Dermis microvascular lymphatic vessel endothelial cell (primary cell): ENCODE data around the gene SEPTIN10. TPM values are rescaled to one million over a fixed set of nuclear protein-coding genes. Genes with fewer than 3 reads are reported as not detected.
"Not testable (repeated sequence)": the region's sequence is repeated elsewhere in the genome, so short reads cannot be mapped to it uniquely, and the experiment has no call there.

ENCODE experiments used
- DNase-seq, 2 donors: peaks; one replicate each; pipeline versions ENCODE4 v3.0.0 to v3.0.0-alpha.2; 2010; ENCODE audit warnings: low read depth in 2 of 2
- total RNA-seq: library from RNA; depleted of rRNA; stranded (reverse); fragments of >200 nt; gene quantifications from 2 replicates; pipeline ENCODE4 v1.2.1, GENCODE V29; 2014

SEPTIN10 gene
- total RNA-seq, 1 donor from 2014 or later = 86.8 TPM

DNA sequence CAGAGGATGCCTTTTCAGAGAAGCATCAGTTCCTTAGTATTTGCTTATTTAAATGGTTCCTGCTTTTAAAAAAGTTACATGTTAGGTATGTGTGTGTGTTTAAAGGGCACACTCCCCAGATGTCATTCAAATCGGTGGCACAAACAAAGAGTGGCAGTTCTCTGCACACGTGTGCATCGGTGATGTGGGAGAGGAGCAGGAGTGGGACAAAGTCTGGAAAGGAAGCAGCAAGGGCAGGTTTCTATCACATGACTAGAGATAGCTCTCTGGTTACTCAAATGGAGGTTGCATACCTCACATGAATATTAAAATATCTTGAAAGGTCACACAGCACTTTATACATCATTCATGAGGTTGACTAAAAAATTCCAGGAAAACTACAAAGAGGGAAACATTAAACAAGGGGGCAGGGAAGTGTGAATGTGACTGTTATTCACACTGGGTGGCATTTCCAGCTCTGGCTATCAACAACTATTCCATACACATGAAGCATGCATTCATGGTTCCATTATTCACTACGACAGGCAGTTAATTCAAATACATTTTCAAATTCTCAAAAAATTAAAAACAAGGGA lies 64.7 kb downstream of the SEPTIN10 start:
- no peak for DNase-seq

DNA sequence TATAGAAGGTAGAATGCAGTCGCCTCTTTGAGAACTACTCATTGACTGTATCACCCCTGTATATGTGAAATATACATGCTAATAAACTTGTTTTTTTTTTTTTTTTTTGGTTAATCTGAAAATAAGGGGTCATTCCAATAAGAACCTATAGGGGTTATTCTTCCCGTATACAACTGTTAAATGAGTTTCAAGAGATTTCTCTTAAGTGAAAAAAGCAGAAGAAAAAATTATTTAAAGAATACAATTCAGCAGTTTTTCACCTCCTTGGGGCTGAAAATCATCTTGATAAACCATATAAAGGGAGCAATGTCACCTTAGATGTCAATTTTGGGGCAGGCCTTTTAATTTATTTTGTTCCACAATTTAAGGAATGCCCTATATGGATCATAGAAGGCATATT lies 66.5 kb downstream of the SEPTIN10 start:
- no peak for DNase-seq

DNA sequence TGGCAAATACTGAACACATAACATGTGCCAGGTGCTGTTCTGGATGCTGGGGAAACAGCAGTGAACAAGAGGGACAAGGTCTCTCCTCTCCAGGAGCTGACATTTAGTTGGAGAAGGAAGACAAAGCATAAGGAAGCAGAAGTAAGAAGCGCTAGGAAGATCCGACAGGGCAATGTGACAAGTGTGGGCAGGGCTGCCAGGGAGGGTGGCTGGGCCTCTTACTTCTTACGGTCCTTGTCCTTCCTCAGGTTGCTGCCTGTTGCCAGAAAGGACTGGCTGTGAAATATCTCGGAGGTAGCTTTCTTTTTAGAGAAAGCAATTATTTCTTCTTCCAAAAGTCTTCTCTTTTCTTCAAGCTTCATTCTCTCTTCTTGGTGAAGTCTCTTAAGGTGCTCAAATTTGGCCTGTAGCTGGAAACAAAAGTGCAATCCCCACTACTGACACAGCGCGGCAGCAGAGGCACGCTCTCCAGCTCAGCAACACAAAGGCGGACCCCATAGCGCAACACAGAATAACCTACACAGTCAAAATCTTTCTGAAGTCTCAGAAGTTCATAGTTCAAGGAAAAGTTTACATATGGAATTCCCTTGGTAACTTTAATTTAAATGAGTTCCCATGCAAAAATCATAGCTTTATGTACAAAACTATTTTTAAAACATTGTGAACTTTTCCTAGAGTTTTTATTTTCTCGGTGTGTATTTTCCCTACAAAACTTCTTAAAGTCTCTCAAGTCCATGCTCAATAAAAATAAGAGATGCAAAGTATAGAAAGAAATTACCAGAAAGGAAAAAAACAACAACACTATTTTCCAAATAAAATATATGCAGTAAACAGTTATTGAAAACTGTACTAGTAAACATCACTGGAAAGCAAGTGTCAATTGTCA lies 67.7 kb downstream of the SEPTIN10 start:
- DNase-seq = peak; percentile 41 to 66

DNA sequence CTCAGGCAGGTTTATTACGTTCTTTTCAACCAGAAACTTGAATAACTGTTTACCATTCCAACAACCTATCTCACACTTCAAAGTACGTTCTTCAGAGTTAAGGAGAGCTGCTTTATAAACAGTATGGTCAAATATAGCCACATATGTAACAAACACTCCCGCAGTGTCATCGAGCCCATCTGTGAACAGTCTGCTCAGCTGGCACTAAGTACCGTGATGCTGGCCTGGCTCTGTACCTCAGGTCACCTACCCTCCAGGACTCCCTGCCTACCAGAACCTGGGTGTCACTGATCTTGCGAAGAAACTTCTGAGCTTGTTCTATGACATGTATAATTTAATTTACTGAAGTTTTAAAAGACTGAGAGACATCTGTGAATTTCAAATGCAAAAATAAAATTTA lies 71.4 kb downstream of the SEPTIN10 start:
- DNase-seq = no peak

DNA sequence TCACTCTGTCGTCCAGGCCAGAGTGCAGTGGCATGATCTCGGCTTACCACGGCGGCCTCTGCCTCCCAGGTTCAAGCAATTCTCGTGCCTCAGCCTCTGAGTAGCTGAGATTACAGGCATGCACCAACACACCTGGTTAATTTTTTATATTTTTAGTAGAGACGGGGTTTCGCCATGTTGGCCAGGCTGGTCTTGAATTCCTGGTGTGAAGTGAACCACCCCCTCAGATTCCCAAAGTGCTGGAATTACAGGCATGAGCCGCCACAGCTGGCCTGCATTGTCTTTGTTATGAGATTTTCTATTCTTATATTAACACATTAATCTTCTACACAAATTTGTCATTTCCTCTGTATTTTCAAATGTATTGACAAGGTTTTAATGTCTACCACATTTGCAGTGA lies 75.2 kb downstream of the SEPTIN10 start:
- no peak for DNase-seq

DNA sequence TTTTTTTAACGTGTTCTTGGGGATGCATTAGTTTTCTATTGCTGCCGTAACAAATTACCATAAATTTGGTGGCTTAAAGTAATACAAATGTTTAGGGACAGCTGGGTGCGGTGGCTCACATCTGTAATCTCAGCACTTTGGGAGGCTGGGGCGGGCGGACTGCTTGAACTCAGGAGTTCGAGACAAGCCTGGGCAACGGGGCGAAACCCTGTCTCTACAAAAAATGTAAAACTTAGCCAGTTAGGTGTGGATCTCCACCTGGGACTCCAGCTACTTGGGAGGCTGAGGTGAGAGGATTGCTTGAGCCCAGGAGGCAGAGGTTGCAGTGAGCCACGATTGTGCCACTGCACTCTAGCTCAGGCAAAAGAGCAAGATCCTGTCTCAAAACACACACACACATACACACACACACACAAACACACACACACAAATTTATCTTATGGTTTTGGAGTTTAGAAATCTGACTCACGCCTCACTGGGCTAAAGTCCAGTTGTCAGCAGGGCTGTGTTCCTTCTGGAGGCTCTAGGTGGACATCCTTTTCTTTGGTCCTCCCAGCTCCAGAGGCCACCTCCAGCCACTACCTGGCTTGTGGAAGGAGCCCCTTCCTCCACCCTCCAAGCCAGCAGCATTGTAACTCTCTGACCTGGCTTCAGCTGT lies 76.1 kb downstream of the SEPTIN10 start:
- DNase-seq = no peak

DNA sequence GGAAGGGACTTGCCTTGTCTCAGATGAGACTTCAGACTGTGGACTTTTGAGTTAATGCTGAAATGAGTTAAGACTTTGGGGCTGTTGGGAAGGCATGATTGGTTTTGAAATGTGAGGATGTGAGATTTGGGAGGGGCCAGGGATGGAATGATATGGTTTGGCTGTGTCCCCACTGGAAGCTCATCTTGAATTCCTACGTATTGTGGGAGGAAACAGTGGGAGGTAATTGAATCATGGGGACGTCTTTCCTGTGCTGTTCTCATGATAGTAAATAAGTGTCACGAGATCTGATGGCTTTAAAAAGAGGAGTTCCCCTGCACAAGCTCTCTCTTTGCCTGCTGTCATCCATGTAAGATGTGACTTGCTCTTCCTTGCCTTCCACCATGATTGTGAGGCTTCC lies 77.2 kb downstream of the SEPTIN10 start:
- not testable (repeated sequence) for DNase-seq

DNA sequence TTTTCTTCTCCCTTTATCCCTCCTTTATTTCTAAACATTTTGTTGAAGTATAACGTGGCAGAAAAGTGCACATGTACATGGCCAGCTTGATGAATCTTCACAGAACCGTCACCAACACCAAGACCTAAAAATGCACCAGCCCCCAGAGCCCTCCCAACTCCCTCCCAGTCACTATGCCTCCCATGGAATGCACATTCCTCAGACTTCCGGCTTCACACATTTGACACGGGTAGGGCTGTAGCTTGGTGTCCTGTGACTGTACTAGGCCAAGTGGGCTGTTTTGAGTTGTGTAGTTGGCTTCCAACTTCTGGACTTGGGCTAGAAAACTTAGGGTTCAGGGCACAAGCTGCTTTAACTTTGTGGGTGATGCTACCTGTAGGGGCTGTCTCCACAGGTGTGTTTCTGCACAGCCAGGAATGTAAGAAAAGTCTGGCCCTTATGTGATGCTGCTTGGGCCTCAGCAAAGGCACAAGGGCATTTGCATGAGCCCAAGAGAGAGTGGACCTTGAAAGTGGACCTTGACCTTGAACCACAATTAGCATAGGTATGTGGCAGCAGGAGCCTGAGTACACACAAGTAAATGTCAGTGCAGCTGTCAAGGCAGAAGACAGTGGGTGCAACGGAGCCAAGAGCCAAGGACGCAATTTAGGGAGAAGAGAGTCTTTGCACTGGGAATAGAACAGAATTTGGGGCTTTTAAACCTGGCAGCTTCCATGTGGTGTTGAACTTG lies 78.4 kb downstream of the SEPTIN10 start:
- DNase-seq = no peak

DNA sequence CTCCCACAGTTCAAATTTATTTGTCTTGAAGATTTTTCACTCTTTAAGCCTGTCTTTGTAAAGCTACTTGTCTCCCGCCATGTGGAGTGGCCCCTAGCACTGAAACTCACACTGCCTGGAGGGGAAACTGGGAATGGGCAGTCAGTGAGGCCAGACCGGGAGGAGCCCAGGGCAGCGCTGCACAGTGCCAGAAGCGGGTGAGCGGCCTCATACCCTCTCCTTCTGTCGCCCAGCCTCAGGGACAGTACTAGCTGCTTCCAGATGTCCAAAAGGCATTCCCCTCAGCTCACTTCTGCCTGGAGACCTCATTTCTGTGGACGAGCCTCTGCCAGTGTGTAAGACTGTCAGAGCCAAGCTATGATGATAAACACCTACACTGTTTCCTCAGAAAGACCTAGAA lies 79.9 kb downstream of the SEPTIN10 start:
- DNase-seq = no peak

DNA sequence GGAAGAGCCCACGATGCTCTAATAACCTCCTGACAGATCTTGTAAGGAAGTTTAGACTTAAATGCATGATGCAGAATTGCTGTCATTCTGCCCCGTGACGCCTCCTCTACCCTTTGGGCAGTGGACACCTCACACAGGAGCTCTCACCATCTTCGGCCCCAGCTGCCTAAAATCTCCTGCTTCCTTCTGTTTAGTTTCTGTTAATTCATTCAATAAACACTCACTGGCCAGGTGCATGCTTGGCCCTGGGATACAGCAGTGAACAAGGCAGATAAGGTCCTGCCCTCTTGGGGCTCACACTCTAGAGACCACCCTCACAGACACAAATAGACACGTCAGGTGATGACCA lies 81.1 kb downstream of the SEPTIN10 start:
- no peak for DNase-seq

DNA sequence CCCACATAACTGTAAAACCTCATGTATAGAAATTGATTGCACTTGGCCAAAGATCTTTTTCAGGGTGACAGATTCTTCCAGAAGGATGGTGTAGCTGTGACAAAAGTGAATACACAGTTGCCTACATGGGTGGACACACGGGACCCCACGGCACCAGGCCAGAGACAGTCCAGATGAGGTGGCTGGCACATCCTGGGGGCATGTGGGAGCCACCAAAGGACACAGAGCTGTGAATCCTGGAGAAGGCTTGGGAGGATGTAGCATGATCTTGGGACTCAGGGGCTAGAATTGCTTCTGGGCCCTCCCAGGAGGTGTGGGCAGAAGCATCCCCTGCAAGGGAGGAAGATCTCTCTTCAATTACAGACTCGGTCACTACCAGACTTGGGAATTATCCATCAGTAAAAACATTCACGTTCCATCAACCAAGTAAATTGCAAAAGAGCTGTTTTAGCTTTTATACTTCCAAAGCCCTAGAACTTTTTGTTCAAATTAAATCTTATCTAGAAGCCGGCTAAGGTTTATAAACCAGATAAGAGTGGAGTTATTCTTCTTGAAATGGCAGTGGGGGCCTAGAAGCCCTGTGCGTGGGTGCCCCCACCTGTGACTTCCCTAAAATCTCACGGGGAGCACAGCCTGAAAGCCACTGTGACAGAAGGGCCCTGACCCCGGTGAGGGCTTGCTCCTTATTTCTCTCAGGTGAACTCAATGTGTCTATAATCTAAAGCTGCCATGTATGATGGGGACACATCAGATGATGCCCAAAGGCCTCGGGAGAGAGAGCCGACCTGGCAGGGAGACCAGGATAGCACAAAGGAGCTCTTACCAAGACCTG lies 81.7 kb downstream of the SEPTIN10 start:
- no peak for DNase-seq

DNA sequence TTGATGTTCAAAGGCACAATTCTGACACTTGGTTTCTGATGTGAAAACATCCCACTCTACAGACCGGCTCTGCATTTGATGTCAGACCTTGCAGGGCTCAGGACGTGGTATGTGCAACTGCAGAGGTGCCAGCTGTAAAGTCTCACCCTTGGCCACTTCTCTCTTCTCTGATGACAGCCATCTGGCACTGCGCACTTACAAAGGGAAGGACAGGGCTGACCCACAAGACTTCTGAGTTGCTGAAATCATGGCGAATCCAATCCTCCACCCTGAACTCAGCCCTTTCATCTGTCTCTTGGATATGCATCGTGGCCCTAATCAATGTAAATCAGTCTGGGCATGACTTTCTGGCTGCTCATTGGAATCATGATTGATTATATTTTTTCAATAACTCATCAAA lies 82.5 kb downstream of the SEPTIN10 start:
- no peak for DNase-seq

DNA sequence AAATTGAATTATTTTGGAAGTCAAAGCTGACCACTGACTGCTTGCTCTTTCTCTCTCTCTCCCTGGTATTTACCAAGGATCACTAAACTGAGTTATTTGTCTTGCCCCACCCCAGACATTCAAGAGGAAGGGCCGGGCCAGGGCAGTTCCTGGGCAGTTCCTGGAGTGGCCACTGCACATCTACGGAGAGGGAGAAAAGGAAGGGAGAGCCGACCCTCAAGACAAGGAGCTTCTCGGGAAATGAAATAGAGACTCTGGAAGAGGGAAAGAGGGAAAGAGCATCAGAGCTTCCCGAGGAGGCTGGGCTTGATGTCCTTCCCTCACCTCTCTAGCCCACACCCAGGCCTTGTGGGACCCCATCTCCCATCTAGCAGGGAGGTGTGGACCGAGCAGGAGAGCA lies 83.1 kb downstream of the SEPTIN10 start:
- no peak for DNase-seq

DNA sequence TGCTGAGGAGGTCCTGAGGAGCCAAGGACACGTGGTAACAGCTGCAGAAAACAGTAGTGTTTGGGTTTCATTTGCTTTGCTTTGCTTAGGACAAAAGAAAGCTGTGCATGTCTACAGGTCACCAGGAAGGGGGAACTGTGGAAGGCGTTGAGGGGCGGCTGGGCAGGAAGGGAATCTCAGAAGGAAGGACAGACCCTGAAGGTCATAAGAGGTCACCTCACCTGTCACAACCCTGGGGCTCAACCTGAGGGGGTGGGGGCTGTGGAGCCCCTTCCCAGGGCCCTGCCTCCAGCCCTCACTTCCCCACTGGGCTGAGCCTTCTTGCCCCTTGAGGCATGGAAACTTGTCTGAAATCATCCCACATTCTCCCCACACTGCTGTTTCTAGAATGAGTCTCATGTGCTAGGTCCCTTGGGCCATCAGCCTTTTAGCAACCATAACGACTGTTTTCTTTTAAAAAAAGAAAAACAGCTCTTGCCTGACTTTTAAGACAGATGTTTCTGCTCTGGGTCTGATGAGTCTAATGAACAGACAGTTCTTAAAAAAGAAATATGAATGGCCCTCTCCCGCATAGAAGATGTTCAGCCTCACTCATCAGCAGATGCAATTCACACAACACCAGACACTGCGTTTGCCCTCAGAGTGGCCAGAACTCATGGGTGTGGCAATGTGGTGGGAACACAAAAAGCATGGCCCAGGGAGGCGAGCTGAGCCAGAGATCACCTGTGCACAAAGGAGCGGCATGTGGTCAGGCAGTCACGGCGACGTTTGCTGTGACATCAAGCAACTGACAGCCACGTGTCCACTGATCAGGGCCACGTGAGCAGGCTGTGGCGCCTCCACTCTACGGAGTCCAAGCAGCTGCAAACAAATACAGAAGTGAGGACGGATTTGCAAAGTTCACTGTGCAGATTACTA lies 84.0 kb downstream of the SEPTIN10 start:
- no peak for DNase-seq

DNA sequence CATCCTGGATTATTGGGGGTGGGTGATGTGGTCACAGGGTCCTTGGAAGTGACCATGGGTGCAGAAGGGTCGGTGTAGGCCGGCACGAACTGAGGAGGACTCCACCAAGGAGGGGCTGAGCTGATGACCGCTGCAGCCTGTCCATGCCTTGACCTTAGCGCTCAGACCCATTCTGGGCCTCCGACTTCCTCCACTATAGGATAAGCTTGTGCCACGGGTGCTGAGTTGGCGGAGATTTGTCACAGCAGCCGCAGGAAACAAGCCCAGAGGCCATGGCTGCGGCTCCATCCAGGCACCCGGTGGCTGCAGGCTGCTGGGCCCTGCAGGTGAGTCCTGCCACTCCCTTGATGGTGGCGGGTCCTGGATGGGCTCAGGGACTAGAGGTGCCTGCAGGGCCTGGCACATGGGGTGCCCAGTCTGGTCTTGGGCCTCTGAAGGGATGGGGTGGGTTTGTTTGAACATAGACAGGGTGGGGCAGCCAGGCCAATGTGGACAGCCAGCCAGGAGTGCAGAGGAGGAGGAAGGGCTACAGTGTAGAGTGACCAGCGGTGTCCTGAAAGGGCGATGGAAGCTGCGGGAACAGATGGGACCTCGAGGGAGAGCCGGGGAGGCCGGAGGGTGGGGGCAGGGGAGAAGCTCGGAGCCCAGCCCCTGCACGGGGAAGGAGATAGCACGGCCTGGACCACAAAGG lies 84.8 kb downstream of the SEPTIN10 start:
- DNase-seq = no peak

DNA sequence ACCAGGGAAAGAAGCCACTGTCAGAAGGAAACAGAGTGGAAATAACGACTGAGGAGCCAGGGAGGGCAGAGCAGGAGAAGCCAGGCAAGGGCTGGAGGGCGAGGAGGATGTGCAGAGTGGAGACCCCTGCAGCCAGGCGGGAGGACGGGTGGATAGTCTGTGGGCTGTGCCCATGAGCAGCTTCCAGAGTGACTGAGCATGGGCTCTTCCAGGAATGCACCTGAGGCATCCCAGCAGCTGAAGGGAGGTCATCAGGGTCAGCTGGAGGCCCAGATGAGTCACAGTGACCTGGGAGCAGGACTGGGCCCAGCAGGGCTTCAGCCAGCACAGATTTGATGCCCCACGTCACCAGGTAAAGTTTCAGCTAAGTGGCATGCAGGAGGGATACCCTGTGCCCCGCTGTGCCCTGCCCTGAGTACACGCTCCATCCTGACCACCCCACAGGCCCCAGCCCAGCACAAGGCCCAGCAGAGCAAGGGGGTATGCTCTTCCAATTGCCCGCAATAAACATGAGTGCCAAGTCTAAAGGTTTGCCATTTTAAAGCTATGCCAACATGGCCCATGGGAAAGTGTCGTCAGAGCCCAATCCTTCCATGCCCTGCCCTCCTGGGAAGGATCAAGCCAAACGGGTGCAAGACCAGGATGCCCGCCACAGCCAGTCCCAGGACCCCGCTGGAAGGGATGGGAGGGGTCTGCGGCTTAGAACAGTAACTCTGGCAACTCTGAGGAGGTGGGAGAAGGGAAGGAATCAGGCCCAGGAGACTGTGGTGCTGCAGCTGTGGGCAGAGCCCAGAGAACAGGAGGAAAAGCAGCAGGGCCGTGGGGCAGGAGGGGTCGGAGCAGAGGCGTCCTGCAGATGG lies 85.7 kb downstream of the SEPTIN10 start:
- no peak for DNase-seq

DNA sequence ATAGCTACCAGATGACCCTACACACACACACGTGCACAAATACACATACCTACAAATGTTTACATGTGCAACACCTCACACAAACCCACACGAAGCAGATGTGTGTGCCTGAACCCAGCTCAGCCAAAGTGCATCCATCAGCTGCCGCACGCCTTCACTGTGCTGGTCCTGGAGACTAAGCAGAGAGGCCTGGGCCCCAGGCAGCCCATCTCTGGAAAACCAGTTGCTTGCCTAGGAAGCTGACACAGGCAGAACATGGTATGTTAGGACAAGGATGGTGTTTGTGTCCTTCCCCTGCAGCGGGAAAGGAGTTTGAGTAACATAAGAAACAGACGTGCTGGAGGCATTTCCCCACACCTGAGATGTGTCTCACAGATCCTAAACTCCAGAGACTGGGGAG lies 86.7 kb downstream of the SEPTIN10 start:
- no peak for DNase-seq

DNA sequence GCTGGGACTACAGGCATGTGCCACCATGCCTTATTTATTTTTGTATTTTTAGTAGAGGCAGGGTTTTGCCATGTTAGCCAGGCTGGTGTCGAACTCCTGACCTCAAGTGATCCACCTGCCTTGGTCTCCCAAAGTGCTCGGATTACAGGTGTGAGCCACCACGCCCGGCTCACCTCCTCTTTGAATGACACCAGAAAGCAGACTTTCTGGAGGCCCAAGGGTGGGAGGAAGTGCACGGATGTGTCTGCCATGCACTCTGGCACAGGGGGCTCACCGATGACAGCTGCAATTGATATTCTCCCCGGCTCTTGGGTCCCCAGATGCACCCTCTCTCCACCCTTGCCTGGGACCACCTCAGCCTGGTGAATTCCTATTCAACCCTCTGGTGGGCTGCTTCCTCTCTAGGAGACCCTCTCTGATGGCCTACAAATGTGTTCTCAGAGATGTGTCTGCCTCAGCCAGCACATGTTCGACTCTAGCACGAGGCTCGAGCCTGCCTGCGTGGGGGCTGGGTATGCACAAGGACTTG lies 87.3 kb downstream of the SEPTIN10 start:
- DNase-seq = no peak
